ENCODE results near the gene QRICH1. TPM values are rescaled to one million over a fixed set of nuclear protein-coding genes. Genes with fewer than 3 reads are reported as not detected.

Gene QRICH1
- total and polyA plus RNA-seq, 10 donors: 35.9 to 127 (median 101) TPM

DNA sequence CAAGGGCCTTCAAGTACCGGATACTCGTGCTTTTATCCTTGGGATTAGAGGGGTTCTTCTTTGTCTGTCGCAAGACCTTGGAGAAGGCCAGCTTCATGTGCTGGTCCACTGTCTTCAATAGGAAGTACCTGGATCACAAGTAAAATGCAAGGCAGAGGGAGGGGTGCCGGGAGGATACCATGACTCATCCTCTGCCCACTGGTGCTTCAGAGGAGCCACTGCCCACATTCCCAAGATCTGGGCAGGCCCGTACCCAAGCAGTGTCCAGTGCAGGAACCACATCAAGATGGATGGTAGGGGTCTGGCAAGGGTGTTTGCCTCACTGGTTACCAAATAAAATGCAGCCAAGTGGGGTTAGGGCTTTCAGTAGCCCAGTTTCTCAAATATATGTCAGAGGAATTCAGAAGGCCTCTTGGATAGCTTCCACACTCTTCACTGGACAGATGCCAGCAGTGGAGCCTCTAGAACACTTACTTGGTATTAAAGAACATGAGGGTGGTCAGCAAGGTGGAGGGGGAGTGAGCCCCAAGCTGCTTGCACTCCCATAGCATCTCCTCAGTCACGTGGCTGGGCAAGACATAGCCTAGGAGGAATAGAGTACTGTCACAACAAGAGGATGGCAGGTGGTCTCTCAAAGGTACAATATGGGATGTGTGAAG, 61.1 kb downstream of the QRICH1 start:
- H3K36me3 ChIP-seq: peaks cover 0 to 81% (median 66%) of the 10 kb centered on the region in 6 donors
- 90 to 100% (median 94%) methylated on average over 5 to 6 of the region's 6 CpGs for WGBS, 5 donors

GRCh38 chr3:49030321-49030720, 63.5 kb downstream of the QRICH1 start:
- intact Hi-C loops (cut with DNase I; ENCODE audit: low total_unique reads): no loop called here
- Histone ChIP-seq H3K27me3 (replicated peaks in 1 of 7) (no peaks in the 10 kb centered on the region), H3K36me3 (peaks cover 0 to 80% (median 67%) of the 10 kb centered on the region in 6 donors), H3K4me1 (peaks cover 8 to 46% (median 32%) of the 10 kb centered on the region in 6 donors), H3K27ac (peak overlapping the region in 2 of 8 donors; percentile 92), H3K9me3 (no peaks in the 10 kb centered on the region), H3K4me3 (no peak overlapping the region)
- no peak for DNase-seq
- TF ChIP-seq POLR2A (IDR thresholded peaks at IDR 0.05) (no peak), POLR2AphosphoS5 (IDR thresholded peaks at IDR 0.05) (no peak), CTCF (IDR thresholded peaks at IDR 0.05 in 8 of 11, conservative IDR thresholded peaks at IDR 0.05 in 3 of 11) (no peak)
- 85 to 97% (median 93%) methylated on average over 6 of the region's 6 CpGs for WGBS, 5 donors

More for the DNA sequence above, 61.1 kb downstream of the QRICH1 start:
- H3K4me3 ChIP-seq: no peak overlapping the region
- H3K27me3 ChIP-seq (replicated peaks in 1 of 7): no peaks in the 10 kb centered on the region
- H3K27ac ChIP-seq: peak overlapping the region in 1 of 8 donors; percentile 26
- no peak for TF ChIP-seq POLR2AphosphoS5 (IDR thresholded peaks at IDR 0.05)
- no peak for TF ChIP-seq CTCF (IDR thresholded peaks at IDR 0.05 in 8 of 11, conservative IDR thresholded peaks at IDR 0.05 in 3 of 11)
- H3K9me3 ChIP-seq: no peaks in the 10 kb centered on the region
- intact Hi-C loops (cut with DNase I; ENCODE audit: low total_unique reads): no loop called here
- DNase-seq: no peak
- peaks cover 8 to 33% (median 19%) of the 10 kb centered on the region in 6 donors for H3K4me1 ChIP-seq

DNA sequence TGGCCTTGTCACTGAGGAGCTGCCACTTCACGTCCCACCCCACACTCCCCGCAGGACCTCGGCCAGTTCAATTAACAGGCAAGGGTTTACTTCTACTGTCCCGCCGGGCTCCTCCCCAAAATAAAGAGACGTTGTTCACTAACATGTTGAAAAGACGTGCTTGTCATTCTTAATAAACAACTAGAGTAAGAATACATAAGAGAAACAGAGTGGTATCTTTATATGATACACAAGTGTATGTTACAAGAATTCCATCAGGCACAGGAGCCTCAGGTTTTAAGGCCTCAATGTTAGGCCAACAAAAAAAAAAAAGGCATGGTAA, 64.3 kb downstream of the QRICH1 start:
- no peaks in the 10 kb centered on the region for H3K27me3 ChIP-seq (replicated peaks in 1 of 7)
- WGBS, 5 donors: 1 to 4% (median 2%) methylated on average over 7 of the region's 7 CpGs
- H3K36me3 ChIP-seq: peaks cover 0 to 80% (median 67%) of the 10 kb centered on the region in 6 donors
- peak overlapping the region in 7 of 8 donors; percentile 51 to 72 (median 54) for H3K4me3 ChIP-seq
- DNase-seq: no peak
- no peaks in the 10 kb centered on the region for H3K9me3 ChIP-seq
- intact Hi-C loops (cut with DNase I; ENCODE audit: low total_unique reads): loop anchor here (10.0 kb wide), 1 partner anchor 75 kb away; the partner anchor contains the start of gene QARS1
- peaks cover 8 to 53% (median 38%) of the 10 kb centered on the region in 6 donors for H3K4me1 ChIP-seq
- peak overlapping the region; percentile 77 to 94 (median 92) for H3K27ac ChIP-seq
- TF ChIP-seq POLR2A (IDR thresholded peaks at IDR 0.05) (no peak), POLR2AphosphoS5 (IDR thresholded peaks at IDR 0.05) (no peak), CTCF (IDR thresholded peaks at IDR 0.05 in 8 of 11, conservative IDR thresholded peaks at IDR 0.05 in 3 of 11) (no peak)
